HepG2 (cell line): ENCODE results near the gene ARFGEF3. TPM values are rescaled to one million over a fixed set of nuclear protein-coding genes. Genes with fewer than 3 reads are reported as not detected.

ENCODE experiments used
- ATAC-seq: fragments of 200-7000 bp; cut with Tn5 transposase; 3 replicates; pipeline ENCODE4 v1.9.1; 2020; ENCODE audit warnings: mild to moderate bottlenecking, moderate library complexity
- BruUV-seq: library from RNA; stranded (reverse); fragments of 400-500 nt; replicated peaks from 2 replicates; lab custom pipeline; 2021; lab: Mats Ljungman, UMichigan
- CTCF ChIA-PET: fragments of 300-600 bp; formaldehyde crosslinking; extraction: SDS; loops from one replicate; lab custom pipeline; 2021; ENCODE audit warnings: low total read pairs, inconsistent platforms, low intra/inter-chr PET ratio; lab: Yijun Ruan, JAX
- POLR2A ChIA-PET: fragments of 350-600 bp; sonication (Branson Sonifier 250); formaldehyde crosslinking; loops from one replicate; lab custom pipeline; 2020; ENCODE audit warnings: antibody characterized with exemption, inconsistent platforms; lab: Yijun Ruan, JAX
- DNase-seq: peaks from one replicate; pipeline ENCODE4 v3.0.0-alpha.2; 2015; ENCODE audit warnings: low spot score
- FAIRE-seq: peaks from 3 replicates; lab custom pipeline; 2011; peaks lifted over from hg19 to GRCh38; lab: Jason Lieb, UNC
- H2AFZ ChIP-seq: one replicate; pipeline ENCODE4 v1.6.1; 2011; ENCODE audit warnings: low read length, inconsistent platforms
- H3K27ac ChIP-seq: fragments of 300-600 bp; 3 replicates; pipeline ENCODE4 v1.8.0; 2011; ENCODE audit warnings: mixed run types, mild to moderate bottlenecking, mixed read lengths, low read length, inconsistent platforms; ENCODE audit not compliant: insufficient read depth; ENCODE audit errors: extremely low read length
- H3K27me3 ChIP-seq, 2 experiments: fragments of 200-600 bp in 1 of 2; 2 replicates in 1 of 2; 3 replicates in 1 of 2; pipeline versions ENCODE4 v1.6.0 to v1.8.0; 2011; ENCODE audit warnings: low read length in 2 of 2, mild to moderate bottlenecking in 2 of 2, moderate library complexity in 2 of 2, inconsistent platforms in 1 of 2; ENCODE audit not compliant: insufficient read depth in 2 of 2, control insufficient read depth in 1 of 2
- H3K36me3 ChIP-seq, 2 experiments: fragments of 200-600 bp in 1 of 2; replicated peaks in 1 of 2; 2 replicates in 1 of 2; 3 replicates in 1 of 2; pipeline versions ENCODE4 v1.5.1 to v1.8.0; 2011; ENCODE audit warnings: low read length in 2 of 2, inconsistent platforms in 1 of 2; ENCODE audit not compliant: insufficient read depth in 2 of 2, control insufficient read depth in 1 of 2
- H3K4me1 ChIP-seq: 2 replicates; pipeline ENCODE4 v1.5.1; 2012; ENCODE audit warnings: low read length, inconsistent platforms; ENCODE audit not compliant: insufficient read depth
- H3K4me2 ChIP-seq: 2 replicates; pipeline ENCODE4 v1.6.0; 2011; ENCODE audit warnings: low read depth, low read length, inconsistent platforms
- H3K4me3 ChIP-seq, 3 experiments: fragments of 200-600 bp in 1 of 3; sonication (generic), shearing (Covaris generic) in 1 of 3; replicated peaks in 1 of 3; 2 replicates each; pipeline ENCODE4 v1.5.1; 2011 to 2016; ENCODE audit warnings: low read length in 3 of 3, inconsistent platforms in 2 of 3, low read depth in 2 of 3, mild to moderate bottlenecking in 2 of 3, control low read depth in 1 of 3, mixed read lengths in 1 of 3; ENCODE audit not compliant: insufficient read depth in 1 of 3
- H3K79me2 ChIP-seq: one replicate; pipeline ENCODE4 v1.6.1; 2011; ENCODE audit warnings: low read length, inconsistent platforms; ENCODE audit not compliant: insufficient read depth
- H3K9ac ChIP-seq: 2 replicates; pipeline ENCODE4 v1.6.0; 2011; ENCODE audit warnings: mild to moderate bottlenecking, low read depth, low read length, inconsistent platforms; ENCODE audit not compliant: insufficient read depth
- H3K9me3 ChIP-seq: 2 replicates; pipeline ENCODE4 v1.5.1; 2012; ENCODE audit warnings: mild to moderate bottlenecking, low read length
- H4K20me1 ChIP-seq: 2 replicates; pipeline ENCODE4 v1.6.0; 2011; ENCODE audit warnings: inconsistent platforms, mild to moderate bottlenecking, low read length, moderate library complexity; ENCODE audit not compliant: insufficient read depth
- BRD4 ChIP-seq: sonication (generic); formaldehyde crosslinking; IDR thresholded peaks from 2 replicates; pipeline ENCODE4 v1.4.0; 2020; ENCODE audit warnings: missing genetic modification reagents
- CENPT ChIP-seq: sonication (generic); formaldehyde crosslinking; IDR thresholded peaks from 2 replicates; pipeline ENCODE4 v1.8.0; 2022; ENCODE audit warnings: low read depth, mild to moderate bottlenecking, moderate library complexity, missing genetic modification reagents
- ELF3 ChIP-seq: IDR thresholded peaks from 2 replicates; pipeline ENCODE4 v1.6.1; 2016; ENCODE audit warnings: missing genetic modification reagents, missing compliant biosample characterization
- FOXK2 ChIP-seq: fragments of 450-650 bp; IDR thresholded peaks from 2 replicates; pipeline ENCODE4 v1.6.1; 2016
- HDAC1 ChIP-seq: sonication (generic); formaldehyde crosslinking; IDR thresholded peaks from 2 replicates; pipeline ENCODE4 v1.5.1; 2020; ENCODE audit warnings: mild to moderate bottlenecking, missing genetic modification reagents
- KDM5A ChIP-seq: fragments of 200-600 bp; sonication (generic); IDR thresholded peaks from 2 replicates; pipeline ENCODE4 v1.7.0; 2018; ENCODE audit warnings: antibody characterized with exemption, mild to moderate bottlenecking, low read length, borderline replicate concordance
- MED1 ChIP-seq: sonication (generic); formaldehyde crosslinking; IDR thresholded peaks from 2 replicates; pipeline ENCODE4 v1.4.0; 2020; ENCODE audit warnings: missing genetic modification reagents
- MEIS1 ChIP-seq: sonication (generic); formaldehyde crosslinking; IDR thresholded peaks from 2 replicates; pipeline ENCODE4 v1.9.0; 2021; ENCODE audit warnings: mild to moderate bottlenecking, missing genetic modification reagents, moderate library complexity, borderline replicate concordance
- SALL1 ChIP-seq: sonication (generic); formaldehyde crosslinking; IDR thresholded peaks from 2 replicates; pipeline ENCODE4 v1.8.0; 2022; ENCODE audit warnings: mild to moderate bottlenecking, missing genetic modification reagents
- SALL2 ChIP-seq: sonication (generic); formaldehyde crosslinking; IDR thresholded peaks from 2 replicates; pipeline ENCODE4 v1.8.1; 2023; ENCODE audit warnings: mild to moderate bottlenecking, missing genetic modification reagents, inconsistent platforms
- SRSF9 ChIP-seq: fragments of 200-400 bp; formaldehyde crosslinking; IDR thresholded peaks from 2 replicates; pipeline ENCODE4 v1.6.1; 2018; ENCODE audit warnings: borderline replicate concordance, mild to moderate bottlenecking, low read depth, low read length; ENCODE audit not compliant: insufficient read depth, poor library complexity, severe bottlenecking
- TOPORS ChIP-seq: sonication (generic); formaldehyde crosslinking; IDR thresholded peaks from 2 replicates; pipeline ENCODE4 v1.8.0; 2023; ENCODE audit warnings: mild to moderate bottlenecking, missing genetic modification reagents
- ZBTB20 ChIP-seq: sonication (generic); formaldehyde crosslinking; IDR thresholded peaks from 2 replicates; pipeline ENCODE4 v1.8.1; 2023; ENCODE audit warnings: missing genetic modification reagents, low read depth, mild to moderate bottlenecking, borderline replicate concordance
- ZNF446 ChIP-seq: sonication (generic); formaldehyde crosslinking; IDR thresholded peaks from 2 replicates; pipeline ENCODE4 v1.5.0; 2020; ENCODE audit warnings: mild to moderate bottlenecking, missing genetic modification reagents
- ZNF747 ChIP-seq: sonication (generic); formaldehyde crosslinking; IDR thresholded peaks from 2 replicates; pipeline ENCODE4 v1.8.1; 2023; ENCODE audit warnings: missing genetic modification reagents, mild to moderate bottlenecking, borderline replicate concordance
- ZNF75D ChIP-seq: sonication (generic); formaldehyde crosslinking; IDR thresholded peaks from 2 replicates; pipeline ENCODE4 v1.8.1; 2023; ENCODE audit warnings: missing genetic modification reagents, mild to moderate bottlenecking, borderline replicate concordance
- ZNF768 ChIP-seq: sonication (generic); formaldehyde crosslinking; IDR thresholded peaks from 2 replicates; pipeline ENCODE4 v1.4.0; 2020; ENCODE audit warnings: missing genetic modification reagents
- whole genome bisulfite sequencing: methylation state at CpG from one replicate; pipeline ENCODE4 v1.1.6; 2017; ENCODE audit warnings: low lambda C conversion rate; 5-methylcytosine and 5-hydroxymethylcytosine counted together
- in situ Hi-C: cut with HindIII; loops from 2 replicates; pipeline ENCODE4 v1.10.0; 2017; ENCODE audit warnings: low pct_unique_long_range_greater_than_20kb; ENCODE audit not compliant: extremely low pct_ligation_motif_present
- intact Hi-C: fragments of 100-400 bp; cut with micrococcal nuclease; formaldehyde crosslinking; loops from one replicate; pipeline ENCODE4 v1.10.0; 2022; ENCODE audit not compliant: unreplicated experiment
- polyA plus RNA-seq, 8 experiments: library from polyadenylated mRNA; depleted of rRNA in 3 of 8; stranded (reverse) in 7 of 8; unstranded in 1 of 8; fragments of >200 nt; fragmentation: Illumina TruSeq in 4 of 8; extraction: Trizol in 4 of 8; gene quantifications; 2 replicates each; pipeline versions ENCODE4 v1.2.1 to v1.2.3, GENCODE V29; 2011 to 2016; ENCODE audit warnings: low read depth in 4 of 8, missing spikeins in 1 of 8, mixed read lengths in 1 of 8; ENCODE audit not compliant: insufficient read depth in 1 of 8
- total RNA-seq, 5 experiments: library from RNA; depleted of rRNA; stranded (reverse); fragments of >200 nt; fragmentation: Illumina TruSeq; extraction: Trizol; gene quantifications; 2 replicates each; pipeline ENCODE4 v1.2.3, GENCODE V29; 2016; ENCODE audit warnings: low read depth in 1 of 5
- TF ChIP-seq, protein P1 (sequence below): sonication (generic); formaldehyde crosslinking; IDR thresholded peaks from 2 replicates; pipeline ENCODE4 v1.4.0; 2020; ENCODE audit warnings: mild to moderate bottlenecking, missing genetic modification reagents
- TF ChIP-seq, protein P2 (sequence below): sonication (generic); formaldehyde crosslinking; IDR thresholded peaks from 2 replicates; pipeline ENCODE4 v1.5.0; 2020; ENCODE audit warnings: mild to moderate bottlenecking, missing genetic modification reagents, borderline replicate concordance
- TF ChIP-seq, protein P3 (sequence below): sonication (generic); IDR thresholded peaks from 2 replicates; pipeline ENCODE4 v1.6.1; 2016; ENCODE audit warnings: low read depth, borderline replicate concordance

The ARFGEF3 gene
- total and polyA plus RNA-seq, 2 of the 13 experiments (the other 11 are each of a cell fraction or from before 2014, with no cell fraction given), result 0.60 to 2.6 TPM

DNA sequence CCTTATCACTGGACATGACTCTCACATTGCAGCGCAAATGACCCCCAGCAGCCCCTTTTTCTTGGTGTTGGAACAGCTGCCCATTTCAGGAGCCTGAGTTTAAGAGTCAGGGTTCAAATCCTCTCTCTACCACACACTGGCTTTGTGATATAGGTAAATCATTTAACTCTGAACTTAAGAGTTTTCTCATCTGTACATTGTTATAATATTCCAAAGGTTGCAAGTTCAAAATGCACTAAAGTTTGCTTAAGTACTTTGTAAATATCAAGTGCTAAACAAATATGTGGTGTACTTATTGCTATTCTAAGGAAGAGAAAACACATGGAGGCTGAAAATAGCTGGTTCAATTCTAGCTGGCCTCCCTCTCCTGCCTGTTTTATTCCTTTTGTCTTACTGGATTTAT lies 95.9 kb downstream of the ARFGEF3 start:
- intact Hi-C loops (no loop called here), in situ Hi-C loops (no loop called here)
- Histone ChIP-seq H3K27me3 (no peaks in the 10 kb centered on the region), H3K9me3 (no peaks in the 10 kb centered on the region), H4K20me1 (no peaks in the 10 kb centered on the region), H3K4me1 (peaks cover 45% of the 10 kb centered on the region), H3K27ac (peak overlapping the region; percentile 47), H2AFZ (no peak overlapping the region), H3K9ac (no peak overlapping the region), H3K79me2 (no peaks in the 10 kb centered on the region), H3K4me2 (peak overlapping the region; percentile 51), H3K4me3 (peak overlapping the region in 1 of 3 experiments; percentile 10; a peak in 1 of 6 replicates), H3K36me3 (no peaks in the 10 kb centered on the region; a peak in 1 of 5 replicates)
- DNase-seq (peak; percentile 68), FAIRE-seq (no peak), ATAC-seq (peak; percentile 78)
- 9% methylated on average over 1 of the region's 1 CpG for WGBS
- BruUV-seq, result no TSS peak
- CTCF ChIA-PET, result no interaction called here
- POLR2A ChIA-PET, result no interaction called here
- TF ChIP-seq CENPT (CRISPR knock-in tag) (no peak), ELF3 (CRISPR knock-in tag) (peak; percentile 63), MEIS1 (CRISPR knock-in tag) (no peak), FOXK2 (0 out of 2 replicates have a peak, but pooled peaks have one; percentile 13), ZNF75D (CRISPR knock-in tag) (no peak), KDM5A (no peak), SALL1 (0 out of 2 replicates have a peak, but pooled peaks have one; percentile 4), TOPORS (CRISPR knock-in tag) (no peak), ZBTB20 (CRISPR knock-in tag) (peak; percentile 93; the same call in 1 of the 2 replicates), SRSF9 (no peak), BRD4 (CRISPR knock-in tag) (no peak), MED1 (CRISPR knock-in tag) (peak; percentile 71), HDAC1 (CRISPR knock-in tag) (peak; percentile 23; the same call in 1 of the 2 replicates), ZNF768 (CRISPR knock-in tag) (no peak), ZNF446 (CRISPR knock-in tag) (no peak), SALL2 (CRISPR knock-in tag) (no peak), ZNF747 (CRISPR knock-in tag) (no peak)
- TF ChIP-seq, protein P1, sequence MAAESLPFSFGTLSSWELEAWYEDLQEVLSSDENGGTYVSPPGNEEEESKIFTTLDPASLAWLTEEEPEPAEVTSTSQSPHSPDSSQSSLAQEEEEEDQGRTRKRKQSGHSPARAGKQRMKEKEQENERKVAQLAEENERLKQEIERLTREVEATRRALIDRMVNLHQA, result no peak
- TF ChIP-seq, protein P2, sequence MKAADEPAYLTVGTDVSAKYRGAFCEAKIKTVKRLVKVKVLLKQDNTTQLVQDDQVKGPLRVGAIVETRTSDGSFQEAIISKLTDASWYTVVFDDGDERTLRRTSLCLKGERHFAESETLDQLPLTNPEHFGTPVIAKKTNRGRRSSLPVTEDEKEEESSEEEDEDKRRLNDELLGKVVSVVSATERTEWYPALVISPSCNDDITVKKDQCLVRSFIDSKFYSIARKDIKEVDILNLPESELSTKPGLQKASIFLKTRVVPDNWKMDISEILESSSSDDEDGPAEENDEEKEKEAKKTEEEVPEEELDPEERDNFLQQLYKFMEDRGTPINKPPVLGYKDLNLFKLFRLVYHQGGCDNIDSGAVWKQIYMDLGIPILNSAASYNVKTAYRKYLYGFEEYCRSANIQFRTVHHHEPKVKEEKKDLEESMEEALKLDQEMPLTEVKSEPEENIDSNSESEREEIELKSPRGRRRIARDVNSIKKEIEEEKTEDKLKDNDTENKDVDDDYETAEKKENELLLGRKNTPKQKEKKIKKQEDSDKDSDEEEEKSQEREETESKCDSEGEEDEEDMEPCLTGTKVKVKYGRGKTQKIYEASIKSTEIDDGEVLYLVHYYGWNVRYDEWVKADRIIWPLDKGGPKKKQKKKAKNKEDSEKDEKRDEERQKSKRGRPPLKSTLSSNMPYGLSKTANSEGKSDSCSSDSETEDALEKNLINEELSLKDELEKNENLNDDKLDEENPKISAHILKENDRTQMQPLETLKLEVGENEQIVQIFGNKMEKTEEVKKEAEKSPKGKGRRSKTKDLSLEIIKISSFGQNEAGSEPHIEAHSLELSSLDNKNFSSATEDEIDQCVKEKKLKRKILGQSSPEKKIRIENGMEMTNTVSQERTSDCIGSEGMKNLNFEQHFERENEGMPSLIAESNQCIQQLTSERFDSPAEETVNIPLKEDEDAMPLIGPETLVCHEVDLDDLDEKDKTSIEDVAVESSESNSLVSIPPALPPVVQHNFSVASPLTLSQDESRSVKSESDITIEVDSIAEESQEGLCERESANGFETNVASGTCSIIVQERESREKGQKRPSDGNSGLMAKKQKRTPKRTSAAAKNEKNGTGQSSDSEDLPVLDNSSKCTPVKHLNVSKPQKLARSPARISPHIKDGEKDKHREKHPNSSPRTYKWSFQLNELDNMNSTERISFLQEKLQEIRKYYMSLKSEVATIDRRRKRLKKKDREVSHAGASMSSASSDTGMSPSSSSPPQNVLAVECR (CRISPR knock-in tag), result no peak
- TF ChIP-seq, protein P3, sequence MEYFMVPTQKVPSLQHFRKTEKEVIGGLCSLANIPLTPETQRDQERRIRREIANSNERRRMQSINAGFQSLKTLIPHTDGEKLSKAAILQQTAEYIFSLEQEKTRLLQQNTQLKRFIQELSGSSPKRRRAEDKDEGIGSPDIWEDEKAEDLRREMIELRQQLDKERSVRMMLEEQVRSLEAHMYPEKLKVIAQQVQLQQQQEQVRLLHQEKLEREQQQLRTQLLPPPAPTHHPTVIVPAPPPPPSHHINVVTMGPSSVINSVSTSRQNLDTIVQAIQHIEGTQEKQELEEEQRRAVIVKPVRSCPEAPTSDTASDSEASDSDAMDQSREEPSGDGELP, result peak; percentile 41; the same call in 1 of the 2 replicates
